Daoy (cell line): ENCODE measurements around the gene STK25. TPM values are rescaled to one million over a fixed set of nuclear protein-coding genes. Genes with fewer than 3 reads are reported as not detected.
A peak's percentile ranks its signal among the peaks of the same experiment; 100 is the strongest.
"Not testable (repeated sequence)": the region's sequence is repeated elsewhere in the genome, so short reads cannot be mapped to it uniquely, and the experiment has no call there.

Source experiments
- DNase-seq: peaks from one replicate; pipeline ENCODE4 v3.0.0-alpha.2; 2015; ENCODE audit warnings: low read depth
- total RNA-seq: library from RNA; depleted of rRNA; stranded (reverse); fragments of >200 nt; shearing (Covaris generic); gene quantifications from 2 replicates; pipeline ENCODE4 v1.2.3, GENCODE V29; 2014

Gene STK25
- total RNA-seq, 1 experiment from 2014 or later = 127 TPM

- DNase-seq = no peak
These were observed 886 bp upstream of the STK25 start for GRCh38 chr2:241509155-241509784.

GRCh38 chr2:241507430-241508239 is 749 bp downstream of the STK25 start:
- DNase-seq = peak; percentile 59

GRCh38 chr2:241506793-241507429 is 1.5 kb downstream of the STK25 start:
- DNase-seq = no peak

- DNase-seq = not testable (repeated sequence)
These were observed 2.1 kb downstream of the STK25 start for GRCh38 chr2:241506317-241506716.

- DNase-seq = no peak
These were observed 2.6 kb downstream of the STK25 start for GRCh38 chr2:241505781-241506201.

GRCh38 chr2:241505086-241505780 is 3.2 kb downstream of the STK25 start:
- no peak for DNase-seq

GRCh38 chr2:241503776-241504392 is 4.5 kb downstream of the STK25 start:
- no peak for DNase-seq

- no peak for DNase-seq
These were observed 6.1 kb downstream of the STK25 start for GRCh38 chr2:241502281-241502680.

- DNase-seq = no peak
These were observed 6.8 kb downstream of the STK25 start for GRCh38 chr2:241501551-241501950.

- DNase-seq = no peak
These were observed 7.3 kb downstream of the STK25 start for GRCh38 chr2:241501099-241501541.

- no peak for DNase-seq
These were observed 7.9 kb downstream of the STK25 start for GRCh38 chr2:241500431-241500975.

- DNase-seq = no peak
These were observed 8.4 kb downstream of the STK25 start for GRCh38 chr2:241500016-241500415.

GRCh38 chr2:241499146-241499965 is 9.0 kb downstream of the STK25 start:
- no peak for DNase-seq

- no peak for DNase-seq
These were observed 10.0 kb downstream of the STK25 start for GRCh38 chr2:241498115-241499070.

- DNase-seq = no peak
These were observed 11.2 kb downstream of the STK25 start for GRCh38 chr2:241496904-241497877.

- DNase-seq = no peak
These were observed 12.2 kb downstream of the STK25 start for GRCh38 chr2:241496003-241496707.
